Measurements from ENCODE around the gene WWOX.

DNA sequence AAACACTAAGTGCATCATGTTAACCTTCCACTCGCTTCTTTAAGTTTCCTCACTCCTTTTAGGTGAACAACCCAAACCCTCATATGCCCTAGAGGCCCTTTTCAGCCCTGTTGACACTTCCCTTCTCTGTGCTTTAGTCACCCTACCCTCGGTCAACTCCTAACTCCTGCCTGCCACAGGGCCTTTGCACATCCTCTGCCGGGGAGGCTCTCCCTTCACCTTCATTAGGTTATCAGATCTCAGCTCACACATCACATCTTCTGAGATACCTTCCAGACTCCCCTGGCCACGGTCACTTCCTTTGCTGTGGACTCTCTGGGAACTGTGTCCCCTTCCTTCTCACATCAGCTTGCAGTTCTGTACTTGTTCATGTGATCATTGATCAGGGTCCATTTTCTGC is 926.7 kb downstream of the WWOX start:
- TF ChIP-seq POLR2AphosphoS5 (IDR thresholded peaks at IDR 0.05) (no peak), CTCF (IDR thresholded peaks at IDR 0.05 in 8 of 11, conservative IDR thresholded peaks at IDR 0.05 in 3 of 11) (no peak), POLR2A (IDR thresholded peaks at IDR 0.05) (no peak)
